GM21381 (cell line): Measurements from ENCODE around the gene CEP128.

Source experiments
- ATAC-seq: cut with Tn5 transposase; IDR thresholded peaks from one replicate; pipeline ENCODE4 v1.9.1; 2021; ENCODE audit warnings: mild to moderate bottlenecking, moderate library complexity; ENCODE audit not compliant: unreplicated experiment

Gene CEP128

GRCh38 chr14:80906336-80906735, 35.2 kb downstream of the CEP128 start:
- no peak for ATAC-seq

- ATAC-seq = no peak
Observed at GRCh38 chr14:80902608-80903007, 38.9 kb downstream of the CEP128 start.

DNA sequence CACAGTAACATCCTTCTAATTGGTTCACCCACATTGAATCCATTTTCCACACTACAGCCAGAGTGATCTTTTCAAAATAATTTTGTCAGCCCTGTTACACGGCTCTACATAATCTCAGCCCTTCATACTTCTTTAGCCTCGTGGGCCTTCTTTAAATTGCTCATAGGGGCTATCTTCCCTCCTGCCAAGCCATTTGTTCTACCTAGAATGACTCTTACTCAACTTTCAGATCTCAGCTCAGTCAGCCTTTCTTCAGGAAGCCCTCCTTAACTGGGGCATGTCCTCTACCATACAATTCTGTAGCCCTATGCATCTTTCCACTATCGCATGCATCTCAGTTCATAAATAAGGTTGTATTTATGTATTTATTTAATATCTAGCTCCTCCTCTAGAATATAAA, 39.7 kb downstream of the CEP128 start:
- no peak for ATAC-seq

- no peak for ATAC-seq
Observed at GRCh38 chr14:80901260-80901659, 40.3 kb downstream of the CEP128 start.

DNA sequence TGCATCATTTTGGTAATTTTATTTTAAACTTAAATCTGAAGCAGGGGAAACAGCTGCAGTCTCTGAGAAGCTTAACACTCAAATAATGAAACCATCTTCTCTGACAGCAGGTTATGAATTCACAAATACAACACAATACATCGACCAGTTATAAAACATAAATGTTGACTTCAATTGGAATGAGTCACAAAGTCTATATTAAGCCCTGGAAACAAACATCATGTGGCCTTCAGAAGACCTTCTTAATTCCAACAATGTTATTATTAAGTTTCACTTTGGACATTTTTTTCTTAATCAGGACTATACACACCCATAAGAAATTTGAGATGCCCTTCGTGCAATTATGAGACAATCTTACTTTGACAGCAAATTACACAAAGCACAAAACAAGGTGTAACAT, 68.9 kb downstream of the CEP128 start:
- ATAC-seq = no peak

DNA sequence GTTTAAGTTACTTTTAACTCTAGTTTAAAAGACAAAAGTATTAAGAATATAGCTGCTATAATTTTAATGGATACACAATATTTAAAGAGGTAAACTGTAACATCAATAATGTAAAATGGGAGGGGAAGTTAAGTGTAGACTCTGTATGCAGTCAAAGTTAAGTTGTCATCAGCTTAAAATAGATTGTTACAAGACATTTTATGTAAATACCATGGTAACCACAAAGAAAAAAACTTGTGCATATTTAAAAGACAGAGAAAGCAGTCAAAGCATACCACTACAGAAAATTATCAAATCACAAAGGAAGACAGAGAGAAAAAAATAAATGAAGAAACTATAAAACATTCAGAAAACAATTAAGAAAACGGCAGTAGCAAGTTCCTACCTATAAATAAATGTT, 73.3 kb downstream of the CEP128 start:
- ATAC-seq = no peak

DNA sequence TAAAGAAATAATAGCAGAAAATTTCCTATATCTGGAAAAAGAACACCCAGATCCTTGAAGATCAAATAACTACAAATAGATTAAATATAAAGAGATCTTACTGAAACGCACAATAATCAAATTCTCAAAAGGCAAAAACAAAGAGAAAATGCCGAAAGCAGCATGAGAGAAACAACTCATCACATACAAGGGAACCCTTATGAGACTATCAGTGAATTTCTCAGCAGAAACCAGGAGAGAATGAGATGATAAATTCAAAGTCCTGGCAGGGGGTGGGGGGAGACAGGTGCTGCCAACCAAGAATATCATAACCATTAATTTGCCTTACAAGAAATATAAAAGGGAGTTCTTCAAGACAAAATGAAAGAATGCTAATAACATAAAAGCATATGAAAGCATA, 73.7 kb downstream of the CEP128 start:
- ATAC-seq = no peak

GRCh38 chr14:80867091-80867490, 74.4 kb downstream of the CEP128 start:
- no peak for ATAC-seq

DNA sequence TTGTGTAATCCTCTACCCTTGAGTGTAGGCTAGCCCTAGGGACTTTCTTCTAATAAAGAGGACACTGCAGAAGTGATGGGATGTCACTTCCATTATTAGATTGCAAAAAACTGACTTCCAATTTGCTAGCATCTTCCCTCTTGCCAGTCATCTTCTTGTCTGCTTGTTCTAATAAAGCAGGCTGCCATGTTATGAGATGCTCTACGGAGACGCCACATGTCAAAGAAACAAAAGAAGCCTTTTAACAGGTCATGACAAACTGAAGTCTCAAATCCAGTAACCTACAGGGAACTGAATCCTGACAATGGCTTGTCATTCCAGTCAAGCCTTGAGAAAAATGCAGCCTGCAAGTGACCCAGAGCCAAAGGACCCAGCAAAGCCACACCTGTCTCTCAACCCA, 76.0 kb downstream of the CEP128 start:
- ATAC-seq = no peak

- no peak for ATAC-seq
Observed at GRCh38 chr14:80862983-80863382, 78.6 kb downstream of the CEP128 start.

DNA sequence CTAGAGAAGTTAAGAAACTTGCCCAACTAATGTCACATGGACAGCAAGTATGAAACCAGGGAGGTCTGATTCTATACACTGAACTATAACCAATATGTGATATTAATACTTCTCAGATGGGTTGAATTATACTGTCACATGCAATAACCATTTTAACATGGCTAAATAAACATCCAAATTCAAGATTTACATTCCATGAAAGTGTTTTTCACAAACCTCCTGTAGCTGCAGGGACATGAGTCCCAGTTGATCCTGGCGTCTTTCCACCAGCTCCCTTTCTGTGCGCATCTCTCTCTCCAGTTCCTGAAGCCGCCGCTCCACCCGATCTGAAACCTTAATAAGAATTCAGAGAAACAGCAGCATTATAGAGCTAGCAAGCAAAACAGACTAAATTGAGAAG, 79.0 kb downstream of the CEP128 start:
- no peak for ATAC-seq

GRCh38 chr14:80850197-80850814, 91.2 kb downstream of the CEP128 start:
- ATAC-seq = no peak

- no peak for ATAC-seq
Observed at GRCh38 chr14:80847070-80847469, 94.5 kb downstream of the CEP128 start.

DNA sequence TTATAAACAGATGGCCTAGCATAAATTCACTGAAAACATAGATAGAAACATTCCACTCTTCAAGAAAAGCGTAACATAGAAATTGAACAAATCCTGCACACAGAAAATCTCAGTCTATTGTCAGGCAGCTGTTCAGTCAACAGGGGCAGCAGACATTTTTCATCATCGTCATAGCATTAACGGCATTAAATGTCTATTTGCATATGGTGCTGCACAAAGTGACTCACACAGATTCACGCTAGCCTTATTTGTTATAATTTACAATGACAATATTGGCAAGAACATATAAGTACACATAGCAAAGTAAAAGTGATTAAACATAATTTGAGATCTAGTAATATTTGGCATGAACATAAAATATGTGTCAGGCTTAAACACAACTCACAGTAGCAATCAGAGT, 95.7 kb downstream of the CEP128 start:
- no peak for ATAC-seq

DNA sequence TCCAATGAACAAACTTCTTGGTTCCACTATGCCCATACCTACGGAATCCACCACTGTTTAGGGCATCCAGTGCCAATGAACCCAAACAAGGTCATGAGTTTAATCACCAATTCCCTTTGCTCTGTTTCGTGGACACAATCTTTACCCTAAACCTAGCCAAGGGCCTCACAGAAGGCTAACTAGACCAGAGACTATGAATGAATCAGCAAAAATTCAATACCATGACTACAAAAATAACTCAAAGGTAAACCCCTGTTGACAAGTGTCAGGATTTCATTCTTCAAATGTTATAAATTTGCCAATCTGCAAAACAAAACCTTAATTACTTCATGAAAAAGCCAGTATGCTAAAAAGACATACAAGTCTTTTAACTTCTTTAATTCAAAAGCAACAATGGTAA, 96.7 kb downstream of the CEP128 start:
- ATAC-seq = no peak

GRCh38 chr14:80839743-80840142, 101.8 kb downstream of the CEP128 start:
- ATAC-seq = no peak

DNA sequence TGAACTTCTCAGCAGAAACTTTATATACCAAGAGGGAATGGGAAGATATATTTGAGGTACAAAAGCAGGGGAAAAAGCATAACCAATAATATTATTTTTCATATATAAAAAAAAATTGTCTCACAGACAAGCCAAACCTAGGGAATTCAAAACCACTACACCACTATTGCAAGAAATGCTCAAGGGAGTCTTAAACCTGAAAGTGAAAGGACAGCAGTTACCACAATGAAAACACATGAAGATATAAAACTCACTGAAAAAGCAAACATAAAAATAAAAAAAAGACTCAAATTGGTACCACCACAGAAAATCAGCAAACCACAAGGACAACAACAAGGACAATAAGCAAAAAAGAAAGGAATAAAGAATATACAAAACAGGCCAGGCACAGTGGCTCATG, 131.9 kb downstream of the CEP128 start:
- no peak for ATAC-seq

DNA sequence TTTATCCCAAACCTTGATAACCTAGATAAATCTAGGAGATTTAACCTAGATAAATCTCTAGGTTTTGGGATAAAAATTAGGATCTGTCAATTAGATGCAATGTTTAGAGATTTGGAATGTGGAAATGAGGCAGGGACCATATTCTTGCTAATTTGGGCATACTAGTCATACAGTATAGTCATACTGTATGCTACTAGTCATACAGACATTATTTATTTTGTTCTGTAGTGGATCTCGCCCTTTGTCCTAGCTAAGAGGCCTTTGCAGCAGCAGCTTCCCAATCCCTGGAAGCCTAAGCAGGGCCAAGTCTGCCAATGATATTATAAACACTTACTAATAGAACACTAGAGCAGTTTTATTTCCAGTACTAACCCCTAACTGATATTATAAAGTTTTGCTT, 136.4 kb downstream of the CEP128 start:
- no peak for ATAC-seq

- ATAC-seq = no peak
Observed at GRCh38 chr14:80798878-80799277, 142.7 kb downstream of the CEP128 start.

- no peak for ATAC-seq
Observed at GRCh38 chr14:80798211-80798610, 143.3 kb downstream of the CEP128 start.

GRCh38 chr14:80792771-80793170, 148.8 kb downstream of the CEP128 start:
- ATAC-seq = no peak

DNA sequence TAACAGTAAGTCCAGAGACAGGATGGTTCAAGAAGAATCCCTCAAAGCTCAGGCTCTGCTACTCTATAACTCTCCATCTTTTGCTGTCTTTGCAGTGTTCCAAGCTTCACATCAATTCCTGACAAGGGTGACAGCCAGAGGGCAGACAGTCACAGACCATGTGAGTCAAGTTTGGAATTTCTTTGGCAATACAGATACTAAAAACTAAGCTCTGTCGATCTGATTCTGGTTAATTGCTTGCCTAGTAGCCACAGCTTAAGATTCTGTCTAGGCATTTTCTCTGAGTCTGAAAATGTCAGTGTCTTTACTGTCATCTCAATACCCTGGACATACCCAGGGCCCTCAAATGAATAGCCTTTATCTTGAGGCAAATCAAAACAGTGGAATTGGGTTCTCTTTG, 153.7 kb downstream of the CEP128 start:
- ATAC-seq = no peak

DNA sequence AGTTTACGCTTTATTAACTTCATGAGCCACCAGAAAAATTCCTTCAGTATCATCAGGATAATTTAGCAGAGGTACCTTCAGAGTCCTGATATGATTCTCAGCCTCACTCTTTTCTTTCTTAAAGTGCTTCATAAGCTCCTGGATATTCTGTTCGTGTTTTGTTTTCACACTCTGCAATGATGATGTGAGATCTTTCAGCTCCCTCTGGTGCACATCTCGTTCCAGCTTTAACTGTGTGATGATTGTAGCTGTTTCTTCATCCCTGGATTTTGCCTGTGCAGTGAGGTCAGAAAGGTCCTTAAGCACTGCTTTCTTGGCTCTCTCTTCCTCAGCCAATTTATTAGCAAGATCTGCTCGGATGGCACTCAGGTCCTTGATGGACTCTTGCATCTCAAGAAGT, 156.7 kb downstream of the CEP128 start:
- no peak for ATAC-seq

GRCh38 chr14:80781972-80782367, 159.6 kb downstream of the CEP128 start:
- no peak for ATAC-seq
